Left hindlimb (tissue), 1 donor: Measurements from ENCODE around the gene OVAAL.

Experiments used
- DNase-seq: peaks from one replicate; pipeline ENCODE4 v3.0.0-alpha.2; 2018

Gene OVAAL

DNA sequence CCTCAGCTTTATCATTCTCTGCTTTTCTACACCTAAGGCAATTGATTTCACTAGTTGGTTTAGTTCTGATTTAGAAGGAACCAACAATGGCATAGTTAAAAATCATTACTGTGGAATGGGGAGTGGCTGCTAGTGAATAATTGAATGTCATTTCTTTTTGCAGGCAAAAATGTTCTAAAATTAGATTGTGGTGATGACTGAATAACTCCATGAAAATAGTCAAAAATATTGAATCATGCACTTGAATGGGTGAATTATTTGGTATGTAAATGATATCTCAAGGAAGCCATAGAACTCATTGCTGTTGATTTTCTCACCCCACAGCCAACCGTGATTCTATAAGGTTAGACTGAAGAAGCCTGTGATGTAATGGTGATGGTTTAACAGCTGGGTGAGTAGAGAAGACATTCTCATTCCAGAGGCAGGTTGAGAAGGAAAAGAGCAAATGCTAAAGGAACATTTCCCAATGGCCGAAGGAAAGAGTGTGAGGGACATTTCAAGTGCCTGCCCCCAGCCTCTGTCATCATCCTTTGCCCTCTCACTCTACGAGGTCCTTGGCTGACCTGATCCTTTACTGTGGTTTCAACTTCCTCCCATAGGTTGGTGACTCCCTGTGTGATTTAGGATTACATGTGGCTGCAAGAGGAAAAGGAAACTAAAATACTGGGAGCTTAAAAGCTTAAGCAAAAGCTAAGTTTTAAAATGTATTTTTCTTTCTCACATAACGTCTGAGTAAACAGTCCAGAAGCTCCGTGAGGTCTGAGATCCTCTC, 12.5 kb downstream of the OVAAL start:
- DNase-seq = no peak

DNA sequence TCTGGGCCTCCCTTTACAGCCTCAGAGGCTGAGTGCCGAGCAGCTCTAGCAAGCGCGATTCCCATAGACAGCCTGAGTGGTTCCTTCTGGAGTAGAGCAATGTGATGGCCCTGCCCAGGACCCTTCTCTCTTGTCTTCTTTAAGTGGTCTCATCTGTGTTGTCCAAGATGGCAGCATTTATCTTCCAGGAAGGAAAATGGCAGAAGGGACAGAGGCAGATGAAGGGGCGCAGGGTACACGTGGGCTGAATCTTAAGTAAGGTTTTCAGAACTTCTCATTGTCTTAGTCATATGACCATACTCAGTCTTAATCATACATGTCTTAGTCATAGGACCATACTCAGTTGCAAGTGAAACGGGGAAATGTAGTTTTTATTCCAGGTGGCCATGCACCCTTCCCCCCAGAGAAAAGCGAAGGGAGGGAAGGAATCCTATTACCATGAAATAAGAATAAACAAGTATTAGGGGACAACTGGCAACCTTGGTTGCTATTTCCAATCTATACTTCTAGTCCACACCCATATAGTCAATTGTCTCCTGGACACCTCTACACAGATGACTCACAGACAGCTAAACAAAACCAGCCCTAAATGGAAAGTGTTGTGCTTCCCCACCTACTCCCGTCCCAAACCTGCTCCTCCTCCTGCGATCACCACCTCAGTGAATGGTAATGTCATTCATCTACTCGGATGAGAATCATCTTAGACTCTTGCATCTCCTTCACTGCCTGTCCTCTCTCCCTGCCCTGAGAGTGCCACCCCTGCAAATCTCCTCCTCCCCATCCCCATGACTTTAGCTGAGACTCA, 13.3 kb downstream of the OVAAL start:
- DNase-seq = no peak

DNA sequence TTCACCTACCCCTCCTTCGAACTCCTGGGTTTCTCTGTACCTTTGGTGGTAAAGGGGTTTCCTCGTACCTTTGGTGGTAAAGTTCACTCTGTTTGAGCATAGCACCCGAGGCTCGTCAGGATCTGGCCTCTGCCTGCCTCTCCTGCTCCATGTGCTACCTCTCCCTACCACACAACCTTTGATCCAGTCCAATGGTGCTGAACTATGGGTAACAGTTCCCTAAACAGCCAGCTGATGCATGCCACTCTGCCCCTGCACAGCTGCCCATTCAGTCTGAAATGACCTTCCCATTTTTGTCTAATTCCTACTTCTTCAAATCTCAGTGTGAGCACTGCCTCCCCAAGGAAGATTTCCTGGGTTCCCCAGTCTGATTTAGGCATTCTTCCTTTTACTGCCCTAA, 14.0 kb downstream of the OVAAL start:
- no peak for DNase-seq

DNA sequence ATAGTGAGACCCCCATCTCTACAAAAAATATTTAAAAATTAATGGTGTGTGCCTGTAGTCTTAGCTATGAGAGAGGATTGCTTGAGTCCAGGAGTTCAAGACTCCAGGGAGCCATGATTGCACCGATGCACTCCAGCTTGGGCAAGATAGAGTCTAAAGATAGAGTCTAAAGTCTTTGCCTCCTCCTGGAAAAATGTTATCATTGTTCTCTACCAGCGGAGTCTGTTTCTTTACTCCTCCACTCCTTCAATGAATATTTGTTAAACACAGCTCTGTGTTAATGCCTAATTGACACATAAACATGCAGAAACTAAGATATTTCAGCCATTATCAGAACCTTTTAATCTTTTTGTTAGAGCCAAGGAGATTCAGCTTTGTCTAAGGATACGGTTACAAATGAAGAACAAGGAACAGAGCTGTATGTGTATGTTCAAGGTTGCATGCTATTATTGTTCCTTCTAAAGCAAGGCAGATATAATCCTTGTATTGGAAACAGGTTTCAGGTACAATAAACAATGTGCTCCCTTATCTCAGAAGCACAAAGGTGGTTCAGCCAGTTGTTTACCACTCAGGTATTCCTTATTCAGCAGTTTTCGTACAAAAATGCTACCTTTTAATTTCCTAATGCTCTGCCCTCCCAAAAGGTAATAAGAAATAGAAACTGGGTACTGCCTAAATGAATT, 15.4 kb downstream of the OVAAL start:
- DNase-seq = no peak

DNA sequence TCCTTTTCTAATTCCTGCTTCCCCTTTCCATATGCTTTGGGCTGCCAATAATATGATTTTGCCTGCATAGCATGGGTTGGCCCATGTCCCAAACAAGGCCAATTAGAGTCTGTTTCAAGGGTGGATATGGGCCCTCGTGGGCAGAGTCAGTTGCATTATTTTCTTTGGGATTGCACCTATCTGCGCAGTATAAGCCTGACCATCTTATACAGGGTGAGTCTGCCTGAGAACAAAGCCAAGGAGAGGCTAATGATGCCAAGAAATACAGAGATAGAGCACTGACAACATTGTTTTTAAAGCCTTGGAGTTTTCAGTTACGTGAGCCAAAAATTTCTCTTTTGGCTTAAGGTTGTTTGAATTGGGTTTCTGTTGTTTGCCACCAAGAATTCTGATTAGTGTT, 18.6 kb downstream of the OVAAL start:
- no peak for DNase-seq

DNA sequence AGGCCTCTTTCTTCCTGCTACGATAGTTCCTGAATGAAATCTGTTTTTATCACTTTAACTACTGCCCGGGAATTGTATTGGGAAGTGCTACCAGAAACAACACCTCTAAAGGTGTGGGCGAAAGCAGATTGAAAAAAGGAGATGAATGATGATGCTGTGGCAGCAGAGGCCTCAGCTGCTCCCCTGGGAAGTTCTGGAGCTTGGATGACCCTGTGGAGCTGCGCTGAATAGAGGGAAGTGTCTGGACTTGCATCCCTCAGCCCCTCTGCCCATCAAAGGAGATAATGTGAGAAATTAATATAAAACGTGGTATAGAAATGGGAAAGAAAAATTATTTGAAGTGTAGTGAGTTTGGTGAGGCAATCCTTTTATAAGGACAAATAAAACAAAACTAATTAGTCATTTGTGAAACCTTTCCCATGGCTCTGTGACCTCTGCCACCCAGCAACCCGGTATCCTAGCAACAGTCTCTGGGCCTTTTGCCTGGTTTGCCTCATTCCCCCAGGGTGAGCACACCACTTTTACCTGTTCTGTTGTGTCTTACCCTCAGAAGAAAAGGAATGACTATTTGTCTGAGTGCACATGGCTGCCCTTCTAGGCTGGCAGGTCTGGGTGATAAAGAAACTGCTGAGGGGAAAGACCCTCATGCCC, 21.3 kb downstream of the OVAAL start:
- no peak for DNase-seq

DNA sequence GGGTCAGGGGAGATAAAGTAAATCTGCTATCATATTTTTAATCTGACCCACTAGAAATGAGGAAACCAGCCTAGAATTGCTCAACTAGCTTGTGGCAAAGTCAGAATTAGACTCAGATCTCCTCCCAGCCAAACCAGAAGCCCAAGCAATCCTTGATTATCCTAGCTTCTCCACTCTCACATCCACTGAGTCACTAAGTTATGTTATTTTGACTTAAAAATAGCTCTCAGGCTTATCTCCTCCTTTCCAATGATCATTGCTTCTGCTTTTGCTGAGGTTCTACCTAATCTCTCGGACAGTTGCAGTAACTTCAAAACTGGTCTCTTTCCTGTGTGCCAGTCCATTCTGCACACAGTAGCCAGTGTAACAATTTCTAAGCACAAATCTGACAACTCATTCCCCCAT, 22.9 kb downstream of the OVAAL start:
- no peak for DNase-seq

DNA sequence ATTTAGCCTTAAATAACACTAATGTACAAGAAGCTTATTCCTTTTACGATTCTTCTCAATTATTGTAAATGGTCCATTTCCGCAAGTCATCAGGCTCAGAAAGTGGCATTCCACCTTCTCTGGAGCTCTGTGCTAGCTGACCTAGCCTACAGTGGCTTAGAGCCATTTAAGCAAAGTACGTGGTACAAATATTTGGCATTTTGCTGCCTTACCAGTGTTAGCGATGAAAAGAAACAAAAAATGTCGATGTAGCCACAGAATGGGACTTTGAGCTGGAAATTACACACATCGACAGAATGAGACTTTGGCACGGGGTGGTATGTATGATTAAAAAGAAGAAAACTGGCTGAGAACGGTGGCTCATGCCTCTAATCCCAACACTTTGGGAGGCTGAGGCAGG, 26.1 kb downstream of the OVAAL start:
- no peak for DNase-seq

DNA sequence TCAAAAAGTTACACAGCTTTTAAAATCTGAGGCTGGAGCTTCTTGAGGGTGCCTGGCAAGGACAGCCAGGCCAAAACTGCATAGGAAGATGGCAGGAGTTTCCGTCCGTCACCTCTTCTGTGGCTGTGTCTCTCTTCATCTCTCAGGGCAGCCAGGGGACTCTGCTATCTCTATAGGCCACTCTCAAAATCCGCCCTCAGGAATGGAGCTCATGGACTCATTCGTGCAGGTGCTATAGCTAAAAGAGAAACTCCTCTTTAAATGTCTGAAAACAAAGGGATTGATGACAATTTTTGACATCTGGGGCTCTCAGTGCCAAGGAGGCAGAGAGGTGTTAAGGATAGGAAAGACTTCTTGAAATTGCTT, 27.2 kb downstream of the OVAAL start:
- no peak for DNase-seq

DNA sequence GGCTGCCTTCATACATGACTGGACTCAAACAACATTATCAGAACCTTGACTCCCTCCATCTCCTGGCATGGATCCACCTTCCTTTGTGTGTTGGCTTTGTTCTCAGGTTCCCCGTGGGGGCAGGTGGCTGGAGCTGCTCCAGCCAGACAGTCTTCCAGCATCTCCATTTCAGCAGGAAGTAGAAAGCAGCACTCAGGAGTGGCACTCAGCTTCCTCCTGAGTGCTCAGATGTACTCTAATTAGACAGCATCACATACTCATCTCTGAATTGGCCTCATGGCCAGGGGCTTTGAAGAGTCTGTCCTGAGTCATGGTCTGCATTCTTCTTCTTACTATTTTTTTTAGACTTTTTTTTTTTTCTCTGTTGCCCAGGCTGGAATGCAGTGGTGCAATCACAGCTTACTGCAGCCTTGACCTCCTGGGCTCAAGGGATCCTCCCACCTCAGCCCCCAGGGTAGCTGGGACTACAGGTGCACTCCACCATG, 27.9 kb downstream of the OVAAL start:
- DNase-seq = no peak

DNA sequence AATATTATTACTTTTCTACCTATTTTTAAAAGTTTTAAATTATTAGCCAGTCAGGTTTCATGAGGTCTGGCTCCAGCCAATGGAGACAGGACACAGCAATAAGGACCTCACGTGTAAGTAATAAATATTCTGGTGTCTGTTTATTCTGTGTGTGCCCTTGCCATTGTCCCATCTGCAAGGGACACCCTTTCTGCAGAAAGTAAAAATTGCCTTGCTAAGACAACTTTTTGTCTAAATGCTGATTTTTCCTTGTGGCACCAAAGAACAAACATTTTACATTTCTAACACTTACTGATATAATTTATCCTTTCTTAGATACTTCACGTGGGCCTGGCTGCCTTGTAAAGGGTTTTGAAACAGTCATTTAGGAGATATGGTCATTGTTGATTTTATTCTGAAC, 29.4 kb downstream of the OVAAL start:
- DNase-seq = no peak

DNA sequence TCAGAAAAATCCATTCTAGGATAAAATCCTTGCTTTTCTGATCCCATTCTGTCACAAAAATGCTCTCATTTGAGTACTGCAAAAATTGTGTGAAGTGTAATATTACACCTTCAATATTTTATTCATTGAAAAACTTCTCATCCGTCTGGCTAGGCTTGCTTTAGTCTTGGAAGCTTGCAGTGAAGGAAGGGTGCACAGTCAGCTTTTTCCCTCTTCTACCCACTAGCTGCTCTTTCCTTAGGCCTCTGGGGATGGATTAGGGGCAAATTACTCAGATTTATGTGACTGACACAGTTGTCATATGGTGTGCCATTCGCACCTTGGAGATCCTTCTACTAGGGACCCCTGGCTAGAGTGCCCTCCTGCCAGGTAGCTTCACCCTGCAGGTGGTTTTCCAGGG, 32.1 kb downstream of the OVAAL start:
- no peak for DNase-seq

DNA sequence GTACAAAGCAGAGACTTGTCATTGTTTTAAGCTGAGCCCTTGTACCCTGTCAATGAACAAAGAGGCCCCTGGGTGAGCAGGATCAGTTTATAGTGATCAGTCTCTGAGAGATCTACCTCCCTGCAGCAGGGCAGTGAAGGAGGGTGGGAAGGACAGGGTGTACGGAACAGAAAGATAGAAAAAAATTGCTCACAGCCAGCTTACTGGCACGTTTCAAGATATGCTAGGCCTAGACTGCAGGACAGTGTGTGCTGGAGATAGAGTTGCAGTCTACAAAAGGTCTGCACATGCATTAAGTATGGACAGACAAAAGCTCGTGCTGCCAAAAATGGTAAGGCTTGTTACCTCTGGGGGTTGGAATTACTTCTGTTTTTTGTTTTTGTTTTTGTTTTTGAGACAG, 34.6 kb downstream of the OVAAL start:
- DNase-seq = no peak

DNA sequence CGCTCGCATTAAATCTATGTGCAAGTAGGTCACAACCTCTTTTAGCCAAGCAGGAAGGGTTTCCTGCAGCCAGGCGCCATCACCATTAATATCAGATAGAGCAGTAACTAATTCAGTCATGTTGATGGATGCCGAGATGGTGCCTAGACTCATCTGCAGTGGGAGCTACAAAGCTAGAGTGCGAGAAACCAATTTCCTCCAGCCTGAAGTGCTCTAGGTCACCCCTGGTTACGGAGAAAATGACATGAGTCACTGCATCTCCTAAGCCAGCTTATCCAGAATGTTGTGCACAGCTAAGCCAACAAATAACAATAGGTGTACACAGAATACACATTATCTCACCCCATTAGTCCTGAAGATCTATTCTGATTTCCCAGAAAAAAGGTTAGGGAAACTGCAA, 36.0 kb downstream of the OVAAL start:
- DNase-seq = no peak

DNA sequence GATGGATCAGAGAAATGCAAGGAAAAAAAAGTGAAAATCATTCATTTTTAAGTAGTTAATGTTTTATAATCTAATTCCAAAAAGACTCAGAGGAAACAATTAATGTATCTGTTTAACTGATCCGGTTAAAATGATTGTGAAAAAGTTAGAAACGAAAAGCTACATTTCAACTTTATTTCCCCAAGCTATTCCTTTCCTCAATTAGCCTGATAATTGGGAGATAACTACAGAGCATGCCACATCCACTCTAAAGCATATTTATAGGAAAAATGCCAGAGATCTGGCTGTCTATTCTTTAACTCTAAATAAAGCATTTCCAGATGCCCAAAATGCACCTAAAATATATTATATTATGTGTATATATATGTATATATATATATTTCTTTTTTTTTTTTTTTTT, 37.2 kb downstream of the OVAAL start:
- no peak for DNase-seq

DNA sequence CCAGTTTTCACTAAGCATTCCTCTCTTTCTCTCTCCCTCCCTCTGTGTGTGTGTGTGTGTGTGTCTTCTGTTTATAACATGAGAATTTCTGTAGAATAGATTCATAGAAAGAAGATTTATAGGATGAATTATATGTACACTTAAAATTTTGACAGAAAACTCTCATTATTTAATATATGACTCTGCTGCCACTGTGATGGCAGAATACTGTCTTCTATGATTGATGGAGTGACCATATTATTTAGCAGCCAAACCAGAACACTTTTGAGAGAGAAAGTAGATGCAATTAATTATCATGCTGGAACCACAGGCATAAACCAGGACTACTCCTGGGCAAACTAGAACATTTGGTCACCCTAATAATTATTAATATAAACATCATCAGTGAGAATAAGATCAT, 38.8 kb downstream of the OVAAL start:
- no peak for DNase-seq

DNA sequence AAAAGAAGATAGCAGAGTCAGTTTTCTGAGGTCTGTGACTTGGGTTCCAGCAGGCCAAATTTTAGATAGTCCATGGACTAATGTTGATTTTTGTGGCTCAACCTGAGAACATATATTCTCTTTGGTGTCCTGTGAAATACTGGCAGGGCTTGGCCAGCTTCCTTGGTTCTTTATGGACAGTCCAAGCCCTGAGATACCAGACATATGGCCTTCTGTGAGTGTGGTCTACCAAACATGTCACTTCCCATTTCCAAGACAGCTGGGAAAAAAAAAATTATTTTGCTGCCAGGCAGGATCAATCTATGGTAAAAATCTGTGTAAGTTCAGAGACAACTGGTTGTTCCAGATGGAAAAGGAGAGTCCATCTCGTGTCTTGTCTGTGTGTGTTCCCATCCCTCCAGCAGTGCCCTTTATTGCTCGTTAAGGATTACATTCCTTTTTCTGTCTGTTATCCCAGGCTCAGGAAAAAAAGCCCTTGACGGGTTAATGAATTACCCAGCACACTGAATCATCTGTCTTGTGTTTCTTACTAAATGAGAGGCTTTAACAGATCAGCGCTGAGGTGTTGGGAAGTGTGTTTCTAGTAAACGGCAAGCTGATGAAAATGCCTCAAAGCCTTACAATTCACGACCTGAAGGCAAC, 39.7 kb downstream of the OVAAL start:
- no peak for DNase-seq

DNA sequence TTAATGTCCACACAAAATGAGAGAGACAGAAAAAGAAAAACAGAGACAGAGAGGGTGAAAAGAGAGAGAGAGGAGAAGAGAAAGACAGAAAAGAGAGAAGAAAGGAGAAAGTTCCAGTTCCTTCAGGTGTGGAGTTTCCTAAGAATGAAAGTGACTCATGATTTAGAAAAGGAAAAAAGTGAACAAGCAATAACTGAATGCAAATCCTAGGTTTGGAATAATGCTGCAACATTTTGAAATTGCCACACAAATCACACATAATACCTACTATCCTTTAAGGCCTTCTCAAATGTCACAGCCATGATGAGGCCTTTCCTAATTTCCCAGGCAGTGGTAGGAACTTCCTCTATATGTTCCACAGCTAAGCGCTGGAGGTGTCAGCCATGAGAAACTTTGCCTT, 41.6 kb downstream of the OVAAL start:
- no peak for DNase-seq

DNA sequence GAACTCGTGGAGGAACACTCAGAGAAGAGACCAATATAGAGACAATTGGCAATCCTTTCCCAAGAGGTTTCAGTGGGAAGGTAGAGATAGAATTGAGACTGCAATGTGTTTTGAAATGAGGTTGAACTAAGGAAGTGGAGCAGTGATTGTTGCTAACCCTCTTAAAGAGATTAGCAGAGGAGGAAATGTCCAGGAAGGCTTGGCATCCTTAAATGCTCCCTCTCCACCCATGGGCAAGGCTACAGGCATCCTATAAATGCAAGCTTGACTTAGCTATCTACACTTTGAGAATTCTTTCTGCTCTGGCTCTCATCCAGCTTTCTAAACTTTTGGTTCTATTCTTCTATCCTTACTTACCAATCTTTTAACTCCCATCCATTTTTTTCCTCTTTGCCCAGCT, 42.7 kb downstream of the OVAAL start:
- DNase-seq = no peak

DNA sequence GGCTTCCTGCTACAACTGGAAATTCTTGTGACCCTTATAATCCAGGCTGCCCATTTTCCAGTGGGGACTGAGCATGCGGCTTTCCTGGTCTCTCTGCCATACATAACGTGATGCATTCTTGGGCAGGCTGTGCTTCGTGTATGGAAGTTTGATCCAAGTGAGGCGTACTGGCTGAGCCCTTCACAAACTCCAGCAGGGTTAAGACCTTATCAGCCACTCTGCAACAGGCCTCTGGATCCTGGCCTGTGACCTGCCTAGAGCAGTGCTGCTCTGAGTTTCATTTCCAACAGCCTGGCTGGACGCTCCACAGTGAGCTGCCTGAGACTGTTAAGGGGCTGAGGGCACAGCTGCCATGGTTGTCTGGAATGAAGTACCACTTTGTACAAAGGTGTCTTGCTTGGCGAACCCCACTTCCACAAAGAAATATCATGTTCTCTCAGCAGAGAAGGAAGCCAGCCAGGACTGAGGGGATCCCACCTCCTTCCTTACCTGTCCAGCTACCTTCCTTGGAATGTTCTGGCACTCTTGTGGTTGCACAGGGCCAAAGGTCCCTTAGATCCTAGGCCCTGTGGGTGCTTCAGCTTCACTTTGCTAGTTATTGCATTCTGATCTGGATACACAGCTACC, 44.6 kb downstream of the OVAAL start:
- no peak for DNase-seq

DNA sequence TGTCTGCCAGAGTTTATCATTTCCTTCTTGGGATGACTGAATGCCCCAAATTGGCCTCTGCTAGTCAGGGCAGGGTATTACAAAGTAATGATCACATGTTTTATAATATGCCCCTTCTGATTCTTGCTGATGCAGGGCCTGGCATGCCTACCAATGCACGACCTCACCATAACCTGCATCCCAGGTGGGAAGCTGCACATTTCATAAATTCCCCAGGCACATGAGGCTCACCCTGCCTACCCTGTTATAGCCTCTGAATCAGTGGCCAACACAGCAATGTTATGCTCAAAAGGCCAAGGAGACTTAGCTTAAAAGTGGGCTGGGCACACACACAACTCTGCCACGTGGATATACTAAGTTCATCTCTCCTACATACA, 45.1 kb downstream of the OVAAL start:
- no peak for DNase-seq

DNA sequence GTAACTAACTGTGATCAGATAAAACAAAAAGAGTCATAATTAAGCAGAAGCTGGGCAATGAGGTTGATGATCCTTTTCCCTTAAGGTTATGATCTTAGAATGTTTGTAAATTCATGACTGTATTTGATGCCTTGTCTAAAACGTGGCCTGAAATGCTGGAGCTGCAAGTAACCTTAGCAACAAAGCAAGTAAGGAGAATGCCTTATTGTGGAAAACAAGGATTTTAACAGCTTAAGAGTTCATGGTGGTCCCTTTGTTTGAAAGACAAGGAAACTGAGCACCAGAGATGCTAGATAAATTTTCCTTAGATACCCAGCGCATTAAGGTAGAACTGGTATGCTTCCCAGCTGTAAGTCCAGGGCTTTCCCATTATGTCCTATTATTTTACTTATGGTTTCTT, 47.4 kb downstream of the OVAAL start:
- no peak for DNase-seq
